Stimulated activated CD4-positive, alpha-beta T cell treated with anti-CD3 and anti-CD28 coated beads, Interleukin-12 subunit alpha, Interleukin-12 subunit beta, amount 100 ng/mL, for 24 hours (primary cell): Measurements from ENCODE around the gene FAM81A.
"Not testable (repeated sequence)": the region's sequence is repeated elsewhere in the genome, so short reads cannot be mapped to it uniquely, and the experiment has no call there.

Source experiments
- DNase-seq, 2 experiments: peaks; one replicate each; pipeline ENCODE4 v3.0.0-alpha.2; 2020; ENCODE audit warnings: low read depth in 2 of 2

FAM81A gene

GRCh38 chr15:59437817-59438624 is at the start of gene FAM81A:
Gene FAM81A, plus strand, starts transcription at chr15:59438186. Its CDS starts 20,441 bp downstream, at chr15:59458627.
- peak; percentile 14 to 40 for DNase-seq

GRCh38 chr15:59388670-59389069 is 49.3 kb upstream of the FAM81A start:
- no peak for DNase-seq

GRCh38 chr15:59392299-59392698 is 45.7 kb upstream of the FAM81A start:
- no peak for DNase-seq

DNA sequence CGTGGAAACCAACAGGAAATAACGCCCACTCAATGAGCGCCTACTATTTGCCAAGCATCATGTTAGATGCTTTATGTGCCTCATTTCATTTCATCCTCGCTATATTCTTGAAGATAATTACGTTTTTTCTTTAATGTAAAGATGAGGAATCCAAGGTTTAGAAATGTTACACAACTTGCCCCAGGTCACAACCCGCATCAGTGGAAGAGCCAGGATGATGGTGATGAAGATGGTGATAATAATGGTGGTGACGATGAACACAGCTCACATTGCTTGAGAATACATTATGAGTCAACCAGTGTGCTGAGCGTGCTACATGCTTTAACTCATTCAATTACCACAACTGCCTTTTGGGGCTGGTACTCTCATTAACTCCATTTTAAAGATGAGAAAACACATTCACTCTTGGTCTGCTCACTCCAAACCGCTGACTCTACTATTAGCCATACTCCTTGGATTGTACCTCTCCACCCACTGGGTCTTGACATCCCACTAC is 43.8 kb upstream of the FAM81A start:
- DNase-seq: no peak

DNA sequence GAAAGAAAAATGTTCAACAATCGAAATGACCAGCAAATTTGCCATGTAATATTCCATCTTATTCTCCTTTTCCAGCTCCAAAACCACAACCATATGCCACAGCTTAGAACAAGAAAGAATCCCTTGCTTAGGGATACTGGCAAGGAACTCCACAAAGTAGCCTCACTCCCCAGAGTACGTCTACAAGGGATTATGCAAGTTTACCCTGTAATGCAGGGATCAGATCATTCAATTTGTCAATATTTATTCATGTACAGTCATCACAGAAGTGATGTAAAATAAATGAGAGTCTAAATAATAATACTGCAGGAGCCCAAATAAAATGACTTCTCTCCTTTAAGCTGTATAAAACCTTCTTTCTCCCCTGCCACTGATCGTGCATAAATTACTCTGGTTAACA is 41.8 kb upstream of the FAM81A start:
- no peak for DNase-seq

DNA sequence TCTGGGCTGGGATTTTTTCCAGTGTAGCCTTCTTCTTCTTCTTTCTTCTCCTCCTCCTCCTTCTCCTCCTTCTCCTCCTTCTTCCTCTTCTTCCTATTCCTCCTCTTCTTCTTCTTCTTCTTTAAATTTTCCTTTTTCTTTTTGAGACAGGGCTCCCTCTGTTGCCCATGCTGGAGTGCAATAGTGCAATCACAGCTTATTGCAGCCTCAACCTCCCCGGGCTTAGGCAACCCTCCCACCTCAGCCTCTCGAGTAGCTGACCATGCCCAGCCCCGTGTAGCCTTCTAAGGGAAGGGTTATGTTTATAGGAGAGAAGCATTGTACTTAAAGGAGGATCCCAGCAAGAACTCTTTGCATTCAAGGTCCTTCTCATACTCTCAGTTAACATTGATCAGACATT is 41.3 kb upstream of the FAM81A start:
- no peak for DNase-seq

DNA sequence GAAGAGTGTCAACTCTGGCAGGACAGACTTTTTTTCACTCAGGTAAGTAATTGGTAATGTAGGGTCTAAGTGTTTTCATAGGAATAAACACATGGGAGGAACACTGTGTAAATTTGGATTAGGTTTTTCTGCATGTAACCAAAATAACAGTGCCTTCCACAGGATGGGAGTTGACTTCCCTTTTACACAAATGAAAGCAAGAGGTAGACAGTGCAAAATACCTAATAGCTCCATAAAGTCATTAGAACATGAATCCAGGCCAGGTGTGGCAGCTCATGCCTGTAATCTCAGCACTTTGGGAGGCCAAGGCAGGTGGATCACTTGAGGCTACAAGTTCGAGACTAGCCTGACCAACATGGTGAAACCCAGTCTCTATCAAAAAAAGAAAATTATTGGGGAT is 39.8 kb upstream of the FAM81A start:
- DNase-seq: no peak

DNA sequence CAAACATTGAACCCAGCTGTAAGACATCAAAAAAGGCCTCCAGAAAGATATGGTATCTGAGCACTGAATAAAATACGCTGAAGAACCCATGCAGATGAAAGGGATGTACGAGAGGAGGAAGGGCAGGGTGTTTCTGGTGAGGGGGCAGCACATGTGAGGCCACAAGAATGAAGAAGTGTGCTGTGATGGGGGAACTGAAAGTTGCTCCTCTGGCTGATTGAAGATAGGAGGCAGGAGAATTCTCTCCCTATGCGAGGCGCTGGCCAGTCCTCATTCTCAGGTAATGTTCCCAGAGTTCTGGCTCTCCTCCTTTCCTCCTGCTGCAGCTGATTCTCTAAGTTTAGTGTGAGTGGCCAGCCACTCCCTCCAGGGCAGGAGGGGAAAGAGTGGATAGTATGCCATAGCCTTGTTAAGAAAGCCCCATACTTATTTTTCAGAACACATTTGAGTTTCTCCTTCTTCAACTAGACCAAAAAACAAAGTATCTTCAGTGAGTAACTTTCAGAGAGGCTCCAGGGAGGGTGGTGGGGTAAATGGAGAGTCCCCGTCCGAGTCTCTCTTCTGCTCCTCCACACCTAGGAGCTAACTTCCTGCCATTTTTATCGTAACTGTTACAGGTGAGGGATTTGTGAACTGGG is 38.4 kb upstream of the FAM81A start:
- DNase-seq: no peak

- no peak for DNase-seq
Measured at GRCh38 chr15:59400103-59400813, 37.7 kb upstream of the FAM81A start.

GRCh38 chr15:59401051-59401823 is 36.7 kb upstream of the FAM81A start:
- not testable (repeated sequence) for DNase-seq

DNA sequence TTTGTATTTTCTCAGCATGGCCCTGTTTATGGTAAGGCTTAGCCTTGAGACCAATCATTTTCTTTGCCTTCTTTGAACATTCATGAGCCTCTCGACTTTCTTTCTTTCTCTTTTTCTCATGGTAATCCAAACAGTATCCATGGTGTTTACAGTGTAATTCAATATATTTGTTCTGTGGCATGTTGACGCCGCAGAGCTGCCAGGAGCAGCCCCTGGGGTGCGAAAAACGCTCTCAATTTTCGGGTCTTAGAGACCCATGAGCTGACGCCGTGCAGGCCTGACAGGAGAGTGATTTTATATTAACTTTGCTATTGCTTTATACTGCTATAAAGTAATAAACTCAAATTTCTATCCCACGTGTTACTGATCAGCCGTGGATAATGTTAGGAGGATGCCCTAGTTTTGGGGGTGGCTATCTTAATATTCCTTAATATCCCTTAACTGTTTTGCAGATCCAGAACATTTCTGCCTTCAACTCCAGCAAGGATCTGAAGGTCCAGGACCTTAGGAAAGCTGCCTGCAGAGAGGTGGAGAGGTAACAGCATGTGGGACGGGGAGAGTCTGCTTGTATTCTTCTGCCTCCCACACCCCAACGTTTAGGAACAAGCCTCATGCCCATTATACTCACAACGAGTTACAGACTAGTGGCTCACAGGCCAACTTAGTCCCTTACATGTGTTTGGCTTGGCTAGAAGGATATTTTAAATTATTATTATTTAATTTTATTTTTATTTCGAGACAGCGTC is 36.0 kb upstream of the FAM81A start:
- no peak for DNase-seq

DNA sequence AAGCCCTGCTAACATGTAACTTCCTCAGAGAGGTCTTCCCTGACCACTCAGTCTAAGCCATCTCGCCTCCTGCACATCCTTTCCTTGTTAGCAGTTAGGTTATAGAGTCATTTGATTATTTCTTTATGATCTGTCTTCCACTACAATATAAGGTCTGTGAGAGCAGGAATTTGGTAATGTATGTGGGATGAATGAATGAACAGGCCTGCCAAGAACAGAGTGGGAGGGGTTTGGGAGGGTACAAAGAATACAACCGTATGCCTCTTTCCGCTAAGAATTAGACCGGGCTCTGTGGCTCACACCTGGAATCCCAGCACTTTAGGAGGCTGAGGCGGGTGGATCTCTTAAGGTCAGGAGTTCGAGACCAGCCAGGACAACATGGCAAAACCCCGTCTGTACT is 32.9 kb upstream of the FAM81A start:
- no peak for DNase-seq

- DNase-seq: no peak
Measured at GRCh38 chr15:59406446-59406845, 31.5 kb upstream of the FAM81A start.

DNA sequence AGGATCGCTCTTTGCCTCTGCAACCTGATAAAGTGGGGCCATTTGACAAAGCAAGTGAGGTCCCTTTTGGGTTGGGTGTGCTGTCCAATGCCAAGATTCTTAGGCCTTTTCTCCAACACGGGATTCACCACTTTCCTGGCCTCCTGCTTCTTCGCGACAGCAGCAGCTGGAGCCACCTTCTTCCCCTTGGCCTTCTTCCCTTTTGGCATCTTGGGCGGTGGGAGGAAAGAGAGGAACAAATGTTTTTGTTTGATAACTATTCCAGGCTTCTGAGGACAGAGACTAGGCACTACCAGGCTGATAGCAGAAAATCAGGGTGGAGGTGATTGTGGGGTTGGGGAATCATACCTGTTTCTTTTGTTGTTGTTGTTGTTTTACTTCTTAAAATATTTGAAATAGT is 30.0 kb upstream of the FAM81A start:
- DNase-seq: no peak

DNA sequence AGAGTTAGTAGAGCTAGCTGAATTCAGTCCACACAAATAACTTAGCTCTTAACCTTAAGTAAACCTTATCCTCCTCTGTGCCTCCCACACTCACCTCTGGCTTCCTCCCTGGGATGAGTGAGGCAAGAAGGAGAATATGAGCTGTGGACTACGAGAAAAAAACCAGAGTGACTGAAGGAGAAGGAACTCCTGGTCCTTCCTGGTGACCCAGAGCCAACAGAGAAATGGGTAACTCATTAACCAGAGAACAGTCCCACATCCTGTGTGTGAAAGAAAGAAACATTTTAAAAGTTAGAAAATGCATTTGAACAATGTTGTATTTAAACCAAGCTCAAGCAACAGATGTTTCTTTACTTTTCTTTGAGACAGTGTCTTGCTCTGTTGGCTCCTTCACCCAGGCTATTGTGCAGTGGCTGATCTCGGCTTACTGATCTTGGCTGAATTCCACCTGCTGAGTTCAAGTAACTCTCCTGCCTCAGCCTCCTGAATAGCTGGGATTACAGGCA is 27.5 kb upstream of the FAM81A start:
- no peak for DNase-seq

DNA sequence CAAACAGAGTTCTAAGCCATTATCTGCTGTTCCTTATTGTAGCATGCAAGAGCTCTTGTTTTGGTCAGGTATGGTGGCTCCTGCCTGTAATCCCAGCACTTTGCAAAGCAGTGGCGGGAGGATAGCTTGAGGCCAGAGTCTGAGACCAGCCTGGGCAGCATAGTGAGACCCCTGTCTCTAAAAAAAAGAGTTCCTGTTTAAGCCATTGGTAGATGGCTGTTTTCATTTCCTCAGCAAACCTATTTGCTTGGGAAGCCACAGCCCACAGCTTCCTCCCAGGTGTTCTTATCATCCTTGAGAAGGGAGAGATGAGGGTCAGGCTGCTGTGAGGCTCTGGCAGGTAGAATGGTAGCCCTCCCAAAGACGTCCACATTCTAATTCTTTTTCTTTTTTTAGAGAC is 24.4 kb upstream of the FAM81A start:
- no peak for DNase-seq

DNA sequence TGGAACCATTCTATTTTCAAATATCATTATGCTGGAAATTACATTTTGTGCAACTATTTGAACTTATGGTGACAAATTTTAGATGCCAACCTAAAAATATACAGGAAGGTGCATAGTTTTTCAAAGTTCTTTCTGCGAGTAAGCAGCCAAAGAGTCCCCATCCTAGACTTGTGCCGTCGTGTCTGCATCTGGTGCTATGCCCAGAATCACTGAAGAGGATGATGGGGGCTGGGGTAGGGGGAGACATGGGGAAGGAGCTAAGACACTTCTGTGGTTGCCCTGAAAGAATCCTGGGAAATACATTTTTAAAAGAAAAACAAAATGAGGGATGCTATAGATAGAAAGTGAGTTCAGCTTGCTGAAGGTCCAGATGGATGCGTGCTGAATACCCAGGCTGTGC is 21.2 kb upstream of the FAM81A start:
- no peak for DNase-seq

DNA sequence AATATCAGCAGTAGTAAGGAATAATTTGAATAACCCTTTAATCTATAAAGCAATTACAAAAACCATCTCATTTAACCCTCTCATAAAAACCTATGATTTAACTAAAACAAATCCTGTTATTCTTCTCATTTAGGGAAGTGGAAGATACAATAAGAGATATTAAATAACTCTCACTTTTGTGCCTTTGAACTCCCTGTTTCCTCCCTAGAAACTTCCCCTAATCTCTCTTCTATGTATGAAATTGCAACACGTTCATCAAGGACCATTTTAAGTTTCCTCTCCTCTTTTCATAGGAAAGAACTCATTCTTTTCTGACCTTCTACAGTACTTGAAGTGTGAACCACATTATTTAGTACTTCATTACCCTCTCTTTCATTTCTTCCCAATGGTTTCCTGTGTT is 18.8 kb upstream of the FAM81A start:
- DNase-seq: no peak

GRCh38 chr15:59420108-59420507 is 17.9 kb upstream of the FAM81A start:
- no peak for DNase-seq

- DNase-seq: no peak
Measured at GRCh38 chr15:59420986-59421618, 16.9 kb upstream of the FAM81A start.
